Stimulated activated naive CD4-positive, alpha-beta T cell (primary cell): ENCODE results near the gene NUP153.
"Not testable (repeated sequence)": the region's sequence is repeated elsewhere in the genome, so short reads cannot be mapped to it uniquely, and the experiment has no call there.

Experiments used
- DNase-seq, 6 experiments: peaks; one replicate each; lab custom pipeline; 2025; lab: John Stamatoyannopoulos, UW

NUP153 gene

GRCh38 chr6:17601386-17601703 lies 105.4 kb downstream of the NUP153 start:
- DNase-seq = peak in 1 of 6 experiments; percentile 19

DNA sequence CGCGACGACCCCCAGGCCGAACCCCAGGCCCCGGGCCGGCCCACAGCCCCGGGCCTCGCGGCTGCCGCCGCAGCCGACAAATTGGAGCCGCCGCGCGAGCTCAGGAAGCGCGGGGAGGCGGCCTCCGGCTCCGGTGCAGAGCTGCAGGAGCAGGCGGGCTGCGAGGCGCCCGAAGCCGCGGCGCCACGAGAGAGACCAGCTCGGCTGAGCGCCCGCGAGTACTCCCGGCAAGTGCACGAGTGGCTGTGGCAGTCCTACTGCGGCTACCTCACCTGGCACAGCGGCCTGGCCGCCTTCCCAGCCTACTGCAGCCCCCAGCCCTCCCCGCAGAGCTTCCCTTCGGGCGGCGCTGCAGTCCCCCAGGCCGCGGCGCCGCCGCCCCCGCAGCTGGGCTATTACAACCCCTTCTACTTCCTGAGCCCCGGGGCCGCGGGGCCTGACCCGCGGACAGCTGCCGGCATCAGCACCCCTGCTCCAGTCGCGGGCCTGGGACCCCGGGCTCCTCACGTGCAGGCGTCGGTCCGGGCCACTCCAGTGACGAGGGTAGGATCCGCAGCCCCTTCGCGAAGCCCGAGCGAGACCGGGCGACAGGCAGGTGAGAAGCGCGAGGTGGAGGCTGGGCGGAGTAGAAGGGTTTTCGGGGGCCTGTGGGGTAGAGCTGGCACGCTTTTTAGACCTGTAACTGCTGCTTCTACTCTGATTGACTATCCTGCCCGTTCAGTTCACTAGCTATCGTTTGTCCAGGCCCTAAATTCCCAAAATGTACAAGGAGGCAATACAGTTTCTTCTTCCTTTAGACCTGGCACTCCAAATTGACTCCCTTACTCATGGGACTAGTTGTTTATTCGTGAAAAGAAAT lies 106.0 kb downstream of the NUP153 start:
- DNase-seq = peak; percentile 39 to 80 (median 70)

GRCh38 chr6:17599877-17600526 lies 106.7 kb downstream of the NUP153 start, which contains the start of gene FAM8A1:
Gene FAM8A1 (plus strand): TSS chr6:17600302. CDS start chr6:17600410, 108 bp downstream.
- DNase-seq = peak; percentile 89 to 95 (median 90)

DNA sequence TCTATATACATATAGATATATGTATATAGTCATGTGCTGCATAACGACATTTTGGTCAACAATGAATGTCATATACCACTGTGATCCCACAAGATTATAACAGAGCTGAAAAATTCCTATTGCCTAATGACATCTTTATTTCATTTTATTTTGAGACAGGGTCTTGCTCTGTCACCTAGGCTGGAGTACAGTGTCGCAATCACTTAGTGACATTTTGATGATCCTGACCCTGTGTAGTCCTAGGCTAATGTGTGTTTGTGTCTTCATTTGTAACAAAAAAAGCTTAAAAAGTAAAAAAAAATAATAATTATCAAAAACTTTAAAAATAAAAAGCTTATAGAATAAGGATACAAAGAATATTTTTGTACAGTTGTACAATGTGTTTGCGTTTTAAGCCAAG lies 110.6 kb downstream of the NUP153 start:
- DNase-seq = no peak

GRCh38 chr6:17593246-17593645 lies 113.5 kb downstream of the NUP153 start:
- DNase-seq = no peak

DNA sequence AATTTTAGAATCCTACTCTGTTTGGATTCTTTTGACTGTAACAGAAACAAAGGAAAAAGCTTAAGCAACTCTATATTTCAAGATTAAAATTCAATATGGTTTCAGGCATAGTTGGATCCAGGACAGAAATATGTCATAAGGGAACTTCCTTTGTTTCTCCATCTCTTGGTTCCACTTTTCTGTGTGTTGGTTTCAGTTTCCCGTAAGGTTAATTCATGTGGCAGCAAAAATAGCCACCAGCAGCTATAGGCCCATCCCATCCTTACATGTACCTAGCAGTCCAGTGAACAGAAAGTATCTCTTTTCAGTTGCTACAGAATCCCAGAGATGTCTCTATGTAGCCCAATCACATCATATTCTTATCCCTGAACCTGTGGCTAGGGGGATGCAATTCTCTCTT lies 115.4 kb downstream of the NUP153 start:
- no peak for DNase-seq

DNA sequence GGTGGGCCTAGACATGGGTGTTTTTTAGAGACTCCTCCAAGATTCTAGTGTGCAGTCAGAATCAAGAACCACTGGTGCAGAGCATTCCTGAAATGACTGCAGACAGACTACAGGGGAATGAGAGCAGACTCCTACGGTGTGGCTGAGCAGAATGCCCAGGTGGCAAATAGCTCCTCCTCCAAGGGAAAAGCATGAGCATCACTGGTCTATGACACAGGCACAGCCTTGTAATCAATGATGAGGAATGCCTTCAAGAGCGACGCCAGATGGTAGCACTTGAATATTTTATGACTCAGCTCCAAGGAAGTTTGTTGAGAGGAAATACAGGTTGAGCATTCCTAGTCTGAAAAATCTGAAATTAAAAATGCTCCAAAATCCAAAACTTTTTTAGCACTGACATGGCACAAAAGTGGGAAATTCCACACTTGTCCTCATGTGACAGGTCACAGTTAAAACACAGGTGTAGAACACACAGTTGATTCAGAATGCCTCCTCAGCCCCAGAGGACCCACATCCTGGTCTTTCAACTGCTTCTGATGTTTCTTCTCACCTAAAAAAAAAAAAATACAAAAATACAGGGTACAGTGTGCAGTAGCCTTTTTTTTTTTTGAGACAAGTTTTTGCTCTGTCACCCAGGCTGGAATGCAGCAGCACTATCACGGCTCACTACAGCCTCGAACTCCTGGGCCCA lies 117.2 kb downstream of the NUP153 start:
- peak in 5 of 6 experiments; percentile 11 to 78 (median 75) for DNase-seq

GRCh38 chr6:17588011-17588410 lies 118.7 kb downstream of the NUP153 start:
- DNase-seq = no peak

- not testable (repeated sequence) for DNase-seq
These were observed 120.1 kb downstream of the NUP153 start for GRCh38 chr6:17586623-17587022.

GRCh38 chr6:17585766-17586490 lies 120.8 kb downstream of the NUP153 start:
- peak in 1 of 6 experiments; percentile 6 for DNase-seq

GRCh38 chr6:17584241-17584803 lies 122.4 kb downstream of the NUP153 start:
- DNase-seq = peak in 4 of 6 experiments; percentile 1 to 73 (median 58)

DNA sequence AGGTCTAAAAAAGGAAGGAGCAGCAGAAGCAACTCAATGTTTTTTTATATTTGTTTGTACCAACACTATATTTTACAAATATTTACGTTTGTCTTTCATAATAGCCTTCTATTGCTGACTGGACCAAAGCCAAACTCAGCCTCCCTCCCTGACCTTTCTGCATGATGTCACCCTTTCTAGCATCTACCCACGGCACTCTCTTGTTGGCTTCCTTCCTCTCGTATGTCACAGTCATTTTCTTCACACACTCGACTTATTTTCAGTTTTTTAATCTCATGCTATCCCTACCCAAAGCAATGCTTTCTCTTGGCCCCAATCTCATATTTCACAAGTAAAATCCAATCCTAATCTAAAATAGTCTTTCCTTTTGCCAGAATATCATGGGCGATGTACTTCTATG lies 122.9 kb downstream of the NUP153 start:
- no peak for DNase-seq

DNA sequence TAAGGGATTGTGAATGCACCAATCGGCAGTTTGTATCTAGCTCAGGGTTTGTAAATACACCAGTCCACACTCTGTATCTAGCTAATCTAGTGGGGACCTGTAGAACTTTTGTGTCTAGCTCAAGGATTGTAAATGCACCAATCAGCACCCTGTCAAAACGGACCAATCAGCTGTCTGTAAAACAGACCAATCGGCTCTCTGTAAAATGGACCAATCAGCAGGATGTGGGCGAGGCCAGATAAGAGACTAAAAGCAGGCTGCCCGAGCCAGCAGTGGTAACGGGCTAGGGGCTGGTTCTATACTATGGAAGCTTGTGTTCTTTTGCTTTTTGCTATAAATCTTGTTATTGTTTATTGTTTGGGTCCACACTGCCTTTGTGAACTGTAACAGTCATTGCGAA lies 125.4 kb downstream of the NUP153 start:
- DNase-seq = peak in 2 of 6 experiments; percentile 9 to 42

GRCh38 chr6:17580518-17581048 lies 126.1 kb downstream of the NUP153 start:
- peak in 2 of 6 experiments; percentile 6 to 42 for DNase-seq

DNA sequence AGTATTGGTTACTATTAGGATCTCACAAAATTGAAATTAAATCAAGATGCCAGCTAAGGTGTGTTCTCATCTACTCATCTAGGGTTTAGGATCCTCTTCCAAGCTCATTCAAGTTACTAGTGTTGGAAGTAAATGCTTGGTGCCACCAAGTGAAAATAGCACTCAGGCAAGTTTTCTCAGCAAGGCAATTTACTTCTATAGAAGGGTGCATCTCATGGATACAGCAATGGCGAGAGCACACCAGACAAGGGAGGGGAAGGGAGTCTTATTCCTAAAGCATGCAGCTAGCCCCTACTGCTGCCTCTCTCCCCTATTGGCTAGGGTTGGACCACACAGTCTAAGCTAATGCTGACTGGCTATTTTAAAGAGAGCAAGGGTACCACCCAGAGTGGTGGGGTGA lies 129.7 kb downstream of the NUP153 start:
- no peak for DNase-seq

DNA sequence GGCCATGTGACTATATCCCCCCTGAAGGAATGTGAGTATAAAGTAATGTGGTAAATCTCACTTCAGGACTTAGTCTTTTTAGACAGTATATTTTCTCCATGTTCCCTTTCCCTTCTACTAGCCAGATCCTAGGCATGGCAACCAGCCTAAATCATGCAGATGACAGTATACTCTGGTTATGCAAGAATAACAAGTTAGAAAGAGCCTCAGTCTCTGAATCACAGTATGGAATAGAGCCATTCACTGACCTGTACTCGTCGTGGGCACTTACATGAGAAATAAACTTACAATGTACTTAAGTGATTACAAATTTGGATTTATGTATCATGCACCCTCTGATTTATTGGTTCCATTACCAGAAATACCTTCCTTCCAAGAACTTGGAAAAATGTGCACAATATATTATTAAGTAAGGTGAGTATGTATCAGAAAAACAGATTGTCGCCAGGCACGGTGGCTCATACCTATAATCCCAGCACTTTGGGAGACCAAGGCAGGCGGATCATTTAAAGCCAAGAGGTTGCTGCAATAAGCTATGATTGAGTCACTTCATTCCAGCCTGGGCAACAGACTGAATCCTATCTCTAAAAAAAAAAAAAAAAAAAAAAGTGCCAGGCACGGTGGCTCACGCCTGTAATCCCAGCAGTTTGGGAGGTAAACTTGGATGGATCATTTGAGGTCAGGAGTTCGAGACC lies 131.7 kb downstream of the NUP153 start:
- DNase-seq = no peak

DNA sequence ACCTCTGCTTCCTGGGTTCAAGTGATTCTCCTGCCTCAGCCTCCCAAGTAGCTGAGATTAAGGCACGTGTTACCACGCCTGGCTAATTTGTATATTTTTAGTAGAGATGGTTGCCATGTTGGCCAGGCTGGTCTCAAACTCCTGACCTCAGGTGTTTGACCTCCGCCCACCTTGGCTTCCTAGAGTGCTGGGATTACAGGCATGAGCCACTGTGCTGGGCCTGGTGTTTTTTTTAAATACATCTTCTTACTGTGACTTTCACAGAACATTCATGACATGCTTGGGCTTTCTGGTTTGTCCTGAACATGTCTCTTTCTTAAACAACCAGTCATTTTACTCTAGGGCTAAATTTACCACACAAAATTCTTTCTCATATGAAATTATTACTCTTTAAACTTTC lies 141.3 kb downstream of the NUP153 start:
- no peak for DNase-seq
